Measurements from ENCODE around the gene TMEM134. TPM values are rescaled to one million over a fixed set of nuclear protein-coding genes. Genes with fewer than 3 reads are reported as not detected.

The TMEM134 gene
- total RNA-seq, 1 donor from 2014 or later = 87.5 TPM

- H3K27me3 ChIP-seq (ENCODE audit: low read depth) = peaks cover 30% of the 10 kb centered on the region
- intact Hi-C loops (cut with micrococcal nuclease) = no loop called here
- DNase-seq = no peak
- H3K4me1 ChIP-seq = peaks cover 38% of the 10 kb centered on the region
- H3K36me3 ChIP-seq = peaks cover 8% of the 10 kb centered on the region
- no peaks in the 10 kb centered on the region for H3K9me3 ChIP-seq (replicated peaks)
- H3K4me3 ChIP-seq = no peak overlapping the region
- TF ChIP-seq, protein P1, sequence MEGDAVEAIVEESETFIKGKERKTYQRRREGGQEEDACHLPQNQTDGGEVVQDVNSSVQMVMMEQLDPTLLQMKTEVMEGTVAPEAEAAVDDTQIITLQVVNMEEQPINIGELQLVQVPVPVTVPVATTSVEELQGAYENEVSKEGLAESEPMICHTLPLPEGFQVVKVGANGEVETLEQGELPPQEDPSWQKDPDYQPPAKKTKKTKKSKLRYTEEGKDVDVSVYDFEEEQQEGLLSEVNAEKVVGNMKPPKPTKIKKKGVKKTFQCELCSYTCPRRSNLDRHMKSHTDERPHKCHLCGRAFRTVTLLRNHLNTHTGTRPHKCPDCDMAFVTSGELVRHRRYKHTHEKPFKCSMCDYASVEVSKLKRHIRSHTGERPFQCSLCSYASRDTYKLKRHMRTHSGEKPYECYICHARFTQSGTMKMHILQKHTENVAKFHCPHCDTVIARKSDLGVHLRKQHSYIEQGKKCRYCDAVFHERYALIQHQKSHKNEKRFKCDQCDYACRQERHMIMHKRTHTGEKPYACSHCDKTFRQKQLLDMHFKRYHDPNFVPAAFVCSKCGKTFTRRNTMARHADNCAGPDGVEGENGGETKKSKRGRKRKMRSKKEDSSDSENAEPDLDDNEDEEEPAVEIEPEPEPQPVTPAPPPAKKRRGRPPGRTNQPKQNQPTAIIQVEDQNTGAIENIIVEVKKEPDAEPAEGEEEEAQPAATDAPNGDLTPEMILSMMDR (IDR thresholded peaks at IDR 0.05; ENCODE audit: borderline replicate concordance) = no peak
- no peak overlapping the region for H3K27ac ChIP-seq (replicated peaks)
Observed at GRCh38 chr11:67510023-67510345, 40.9 kb upstream of the TMEM134 start.

DNA sequence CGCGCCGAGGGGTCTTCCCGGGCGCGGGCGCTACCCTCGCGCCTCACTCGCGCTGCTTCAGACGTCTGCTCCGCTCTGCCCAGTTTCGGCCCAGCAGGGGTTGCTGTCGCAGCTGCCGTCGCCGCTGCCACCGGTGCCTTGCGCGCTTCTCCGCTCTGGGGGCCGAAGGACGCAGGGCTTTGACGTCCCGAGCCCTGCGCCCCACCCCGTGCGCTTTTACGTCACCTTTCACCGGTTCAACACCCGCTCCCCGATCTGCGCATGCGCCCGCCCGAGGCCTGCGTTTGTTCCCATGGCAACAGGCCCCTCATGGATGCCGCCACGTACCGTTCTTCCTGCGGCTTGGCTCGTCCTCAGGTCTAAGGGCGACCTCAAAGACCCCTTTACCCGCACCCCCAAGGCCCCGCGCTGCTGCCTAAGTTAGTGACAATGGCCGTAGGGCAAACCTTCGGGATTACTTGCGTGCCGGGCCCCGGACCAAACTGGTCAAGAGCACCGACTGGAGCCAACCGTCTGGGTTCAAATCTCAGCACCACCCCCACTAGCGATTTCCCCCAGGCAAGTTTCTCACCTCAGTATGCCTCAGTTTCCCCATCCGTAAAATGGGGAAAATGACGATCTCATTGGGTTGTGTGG is 39.6 kb upstream of the TMEM134 start:
- intact Hi-C loops (cut with micrococcal nuclease) = loop anchor here (10.0 kb wide), 1 partner anchor 114 kb away; the partner anchor contains the start of gene RAD9A
- no peaks in the 10 kb centered on the region for H3K9me3 ChIP-seq (replicated peaks)
- TF ChIP-seq, protein P1 (IDR thresholded peaks at IDR 0.05; ENCODE audit: borderline replicate concordance) = no peak
- peaks cover 52% of the 10 kb centered on the region for H3K4me1 ChIP-seq
- H3K4me3 ChIP-seq = peak overlapping the region; percentile 97
- peaks cover 17% of the 10 kb centered on the region for H3K27me3 ChIP-seq (ENCODE audit: low read depth)
- peak; percentile 99 for DNase-seq
- peaks cover 8% of the 10 kb centered on the region for H3K36me3 ChIP-seq
- peak overlapping the region; percentile 100 for H3K27ac ChIP-seq (replicated peaks)

DNA sequence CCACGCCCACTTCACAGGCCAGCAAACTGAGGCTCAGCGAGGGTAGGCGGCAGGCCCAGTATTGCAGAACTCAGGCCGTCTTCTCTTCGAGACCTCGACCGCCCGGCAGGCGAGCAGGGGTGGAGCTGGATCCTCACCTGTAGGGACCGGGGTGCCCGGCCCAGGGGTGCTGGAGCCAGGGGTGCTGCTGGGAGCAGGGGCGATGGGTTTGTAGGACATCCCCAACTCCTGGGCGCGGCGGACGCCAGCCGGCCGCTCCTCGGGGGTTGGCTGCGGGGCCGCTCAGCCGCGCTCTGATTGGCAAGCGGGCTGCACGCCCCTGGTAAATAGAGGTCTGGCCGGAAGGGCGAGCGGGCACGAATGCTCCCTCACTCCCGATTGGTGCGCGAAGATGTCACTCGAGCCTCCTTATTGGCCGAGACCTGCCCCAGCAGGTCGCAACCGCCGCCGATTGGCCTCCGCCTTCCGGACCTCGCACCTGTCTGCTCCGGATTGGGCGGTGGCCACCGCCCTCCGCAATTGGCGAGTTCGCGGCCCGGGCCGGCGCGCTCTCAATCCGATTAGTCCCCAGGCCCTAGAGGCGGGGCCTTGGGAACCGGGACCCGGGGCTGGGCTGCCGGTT is 38.9 kb upstream of the TMEM134 start, which contains the start of gene CDK2AP2:
Gene CDK2AP2 (minus strand): TSS at position 299 of the 622 bp plus-strand sequence. CDS start 80 bp downstream, at position 219.
- H3K4me1 ChIP-seq = peaks cover 58% of the 10 kb centered on the region
- DNase-seq = peak; percentile 100
- H3K27ac ChIP-seq (replicated peaks) = peak within 1 kb of the TSS; percentile 100
- H3K9me3 ChIP-seq (replicated peaks) = no peaks in the 10 kb centered on the region
- H3K4me3 ChIP-seq = peak within 1 kb of the TSS; percentile 97
- TF ChIP-seq, protein P1 (IDR thresholded peaks at IDR 0.05; ENCODE audit: borderline replicate concordance) = no peak
- intact Hi-C loops (cut with micrococcal nuclease) = loop anchor here (10.0 kb wide), 1 partner anchor 113 kb away; the partner anchor contains the start of gene RAD9A
- peaks cover 8% of the 10 kb centered on the region for H3K36me3 ChIP-seq
- H3K27me3 ChIP-seq (ENCODE audit: low read depth) = peaks cover 11% of the 10 kb centered on the region

- intact Hi-C loops (cut with micrococcal nuclease) = loop anchor here (10.0 kb wide), 1 partner anchor 113 kb away; the partner anchor contains the start of gene RAD9A
- H3K27me3 ChIP-seq (ENCODE audit: low read depth) = peaks cover 5% of the 10 kb centered on the region
- H3K36me3 ChIP-seq = peaks cover 12% of the 10 kb centered on the region
- H3K4me3 ChIP-seq = peak overlapping the region; percentile 97
- TF ChIP-seq, protein P1 (IDR thresholded peaks at IDR 0.05; ENCODE audit: borderline replicate concordance) = no peak
- H3K4me1 ChIP-seq = peaks cover 58% of the 10 kb centered on the region
- H3K9me3 ChIP-seq (replicated peaks) = no peaks in the 10 kb centered on the region
- peak overlapping the region; percentile 100 for H3K27ac ChIP-seq (replicated peaks)
- no peak for DNase-seq
Observed at GRCh38 chr11:67507242-67507863, 38.3 kb upstream of the TMEM134 start.

GRCh38 chr11:67506426-67507051 is 37.5 kb upstream of the TMEM134 start:
- no peak for DNase-seq
- H3K4me3 ChIP-seq = peak overlapping the region; percentile 97
- H3K4me1 ChIP-seq = peaks cover 58% of the 10 kb centered on the region

More at GRCh38 chr11:67506426-67507051, 37.5 kb upstream of the TMEM134 start:
- Histone ChIP-seq H3K27ac (replicated peaks) (peak overlapping the region; percentile 100), H3K27me3 (ENCODE audit: low read depth) (no peaks in the 10 kb centered on the region), H3K36me3 (peaks cover 20% of the 10 kb centered on the region), H3K9me3 (replicated peaks) (no peaks in the 10 kb centered on the region)
- intact Hi-C loops (cut with micrococcal nuclease) = loop anchor here (10.0 kb wide), 1 partner anchor 112 kb away; the partner anchor contains the start of gene RAD9A
- TF ChIP-seq, protein P1 (IDR thresholded peaks at IDR 0.05; ENCODE audit: borderline replicate concordance) = peak; percentile 33
